Epidermal melanocyte (primary cell): ENCODE data around the gene PCYT1B.

Experiments
- DNase-seq: peaks from one replicate; pipeline ENCODE4 v3.0.0; 2011; ENCODE audit warnings: low spot score; ENCODE audit not compliant: insufficient read length

The PCYT1B gene

DNA sequence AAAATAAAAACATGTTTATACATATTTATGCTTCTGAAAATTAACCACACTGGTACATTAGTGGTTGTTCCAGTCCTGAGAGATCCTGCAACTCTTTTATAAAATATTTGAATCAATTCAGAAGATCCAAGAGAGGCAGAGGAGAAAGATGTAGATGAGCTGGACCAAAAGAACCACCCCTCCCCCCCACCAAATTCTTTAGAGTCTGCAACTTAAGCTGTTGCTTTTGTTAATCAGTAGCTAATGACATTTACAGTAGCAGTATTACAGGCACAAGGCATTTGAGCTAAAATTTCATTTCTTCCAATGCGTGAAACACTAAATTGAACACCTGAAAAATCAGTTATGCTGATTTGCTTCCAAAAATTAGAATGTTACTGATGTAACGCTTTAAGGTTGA lies 120.5 kb downstream of the PCYT1B start:
- no peak for DNase-seq

DNA sequence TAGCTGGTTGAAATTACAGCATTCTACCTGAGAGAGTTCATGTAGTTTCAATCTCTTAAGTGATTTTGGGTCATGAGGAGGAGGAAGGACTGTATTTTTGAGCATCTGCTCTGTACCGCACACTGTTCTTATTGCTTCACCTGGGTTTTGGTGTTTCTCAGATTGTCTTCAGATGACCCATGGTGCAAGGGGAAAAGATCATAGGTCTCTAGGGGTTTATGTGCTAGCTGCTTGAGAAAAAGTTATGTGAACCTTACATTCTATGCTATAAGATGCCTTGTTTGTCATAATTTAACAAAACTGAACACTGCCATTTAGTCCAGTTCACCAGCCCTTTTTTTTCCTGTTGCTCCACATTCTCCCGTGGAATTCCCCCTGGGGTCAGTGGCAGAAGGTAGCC lies 121.7 kb downstream of the PCYT1B start:
- no peak for DNase-seq

DNA sequence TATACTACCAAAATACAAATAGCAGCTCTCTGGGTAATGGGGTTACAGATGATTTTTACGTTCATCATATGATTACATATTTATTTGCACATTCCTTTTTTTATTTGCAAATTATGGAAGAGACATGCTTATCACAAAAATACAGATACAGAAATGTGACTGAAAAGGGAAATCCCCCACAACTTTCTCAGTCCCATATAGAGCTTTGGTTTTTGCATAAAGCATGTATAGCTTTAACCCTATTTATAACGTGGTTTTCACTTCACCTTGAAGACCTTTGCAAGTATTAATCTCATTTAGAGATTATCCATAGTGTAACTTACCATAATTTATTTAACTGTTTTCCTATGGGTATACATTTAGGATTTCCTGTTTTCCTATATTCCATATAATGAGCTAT lies 126.7 kb downstream of the PCYT1B start:
- DNase-seq = no peak

DNA sequence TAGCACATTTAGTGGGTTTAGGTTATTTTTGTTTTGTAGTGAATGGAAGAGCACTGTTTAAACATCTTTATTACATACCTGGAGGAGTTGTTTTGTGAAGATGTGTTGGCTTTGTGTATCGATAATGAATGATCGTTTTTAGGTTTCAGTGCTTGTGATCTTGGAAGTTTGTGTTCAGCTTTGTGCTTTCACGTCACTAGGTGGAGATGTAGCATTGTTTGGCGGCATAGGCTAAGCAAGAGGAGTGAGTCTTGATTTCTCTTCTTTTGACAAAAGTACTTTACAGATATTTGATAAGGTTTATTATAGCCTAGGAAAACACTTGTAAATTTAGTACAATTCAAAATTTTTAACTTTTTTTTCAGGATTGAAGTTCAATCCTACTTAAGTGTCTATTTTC lies 131.7 kb downstream of the PCYT1B start:
- no peak for DNase-seq

DNA sequence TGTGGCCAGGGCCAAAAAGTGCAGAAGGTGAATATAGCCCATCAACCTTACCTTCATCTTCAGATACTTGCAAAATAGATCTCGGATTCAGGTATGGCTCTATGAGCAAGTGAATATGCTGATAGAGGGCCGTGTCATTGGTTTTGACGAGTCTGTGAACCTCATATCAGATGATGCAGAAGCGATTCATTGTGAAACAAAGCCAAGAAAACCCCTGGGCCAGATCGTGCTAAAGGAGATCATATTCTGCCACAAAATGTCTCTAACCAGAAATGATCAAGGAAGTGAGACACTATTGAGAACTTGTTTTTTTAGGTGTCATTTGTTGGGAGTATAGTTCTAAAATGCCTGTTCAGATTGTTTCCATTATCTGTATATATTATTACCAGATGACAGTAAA lies 133.7 kb downstream of the PCYT1B start:
- DNase-seq = no peak

DNA sequence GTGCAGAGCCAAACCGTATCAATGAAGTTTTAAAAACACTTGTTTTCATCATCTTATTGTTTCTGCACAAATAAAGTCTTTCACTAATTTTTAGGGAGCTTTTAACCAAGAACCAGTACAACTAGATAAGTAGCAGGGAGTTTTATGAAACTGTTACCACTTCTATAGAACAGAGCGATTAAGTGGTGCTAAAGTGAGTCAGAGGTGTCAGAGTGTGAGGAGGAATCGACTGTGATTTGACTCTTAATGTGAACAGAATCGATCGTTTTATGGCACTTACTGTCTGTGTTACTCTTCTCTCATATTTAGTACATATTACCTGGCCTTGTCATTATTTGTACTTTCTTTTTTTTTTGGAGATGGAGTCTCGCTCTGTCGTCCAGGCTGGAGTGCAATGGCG lies 138.8 kb downstream of the PCYT1B start:
- no peak for DNase-seq
